Duodenal mucosa (tissue), 2 donors: ENCODE measurements around the gene KCTD1.

Experiments used
- H3K27ac ChIP-seq: one replicate; pipeline ENCODE4 v1.7.0; 2013; ENCODE audit warnings: low read depth, low read length
- H3K27me3 ChIP-seq, 2 donors: one replicate each; pipeline ENCODE4 v1.7.0; 2013; ENCODE audit warnings: low read length in 2 of 2, control low read depth in 1 of 2; ENCODE audit not compliant: insufficient read depth in 2 of 2, control insufficient read depth in 1 of 2
- H3K36me3 ChIP-seq, 2 donors: one replicate each; pipeline ENCODE4 v1.7.0; 2013; ENCODE audit warnings: low read length in 2 of 2, control low read depth in 1 of 2; ENCODE audit not compliant: insufficient read depth in 2 of 2, control insufficient read depth in 1 of 2
- H3K4me1 ChIP-seq, 2 donors: one replicate each; pipeline ENCODE4 v1.7.0; 2013; ENCODE audit warnings: low read length in 2 of 2, control low read depth in 1 of 2; ENCODE audit not compliant: insufficient read depth in 2 of 2, control insufficient read depth in 1 of 2
- H3K4me3 ChIP-seq, 2 donors: one replicate each; pipeline ENCODE4 v1.7.0; 2013; ENCODE audit warnings: low read length in 2 of 2, low read depth in 1 of 2
- H3K9ac ChIP-seq, 2 donors: one replicate each; pipeline ENCODE4 v1.7.0; 2013; ENCODE audit warnings: low read length in 2 of 2, low read depth in 1 of 2
- H3K9me3 ChIP-seq, 2 donors: one replicate each; pipeline ENCODE4 v1.7.0; 2013; ENCODE audit warnings: low read length in 2 of 2, control low read depth in 1 of 2; ENCODE audit not compliant: control insufficient read depth in 1 of 2

The KCTD1 gene

DNA sequence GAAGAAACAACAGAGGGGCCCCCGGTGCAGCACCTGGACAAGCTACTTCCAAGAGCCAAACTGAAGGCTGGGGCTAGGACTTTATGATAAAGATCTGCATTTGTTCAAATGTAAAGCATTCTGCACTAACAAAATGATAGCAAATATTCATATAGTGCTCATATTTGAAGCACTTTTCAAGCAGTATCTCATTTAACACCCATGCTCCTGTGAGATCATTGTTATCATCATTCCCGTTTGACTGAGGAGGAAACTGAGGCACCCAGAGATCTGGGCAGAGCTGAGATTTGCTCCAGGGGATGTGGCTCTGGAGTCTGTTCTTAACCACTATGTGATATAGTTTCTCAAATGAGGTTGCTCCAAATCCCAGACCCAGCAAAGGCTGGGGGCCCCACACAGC is 9.8 kb downstream of the KCTD1 start:
- H3K27me3 ChIP-seq = no peaks in the 10 kb centered on the region
- no peak overlapping the region for H3K27ac ChIP-seq
- no peaks in the 10 kb centered on the region for H3K9me3 ChIP-seq
- no peak overlapping the region for H3K9ac ChIP-seq
- H3K36me3 ChIP-seq = no peaks in the 10 kb centered on the region
- peaks cover 0 to 5% of the 10 kb centered on the region in 2 donors for H3K4me1 ChIP-seq
- H3K4me3 ChIP-seq = no peak overlapping the region

DNA sequence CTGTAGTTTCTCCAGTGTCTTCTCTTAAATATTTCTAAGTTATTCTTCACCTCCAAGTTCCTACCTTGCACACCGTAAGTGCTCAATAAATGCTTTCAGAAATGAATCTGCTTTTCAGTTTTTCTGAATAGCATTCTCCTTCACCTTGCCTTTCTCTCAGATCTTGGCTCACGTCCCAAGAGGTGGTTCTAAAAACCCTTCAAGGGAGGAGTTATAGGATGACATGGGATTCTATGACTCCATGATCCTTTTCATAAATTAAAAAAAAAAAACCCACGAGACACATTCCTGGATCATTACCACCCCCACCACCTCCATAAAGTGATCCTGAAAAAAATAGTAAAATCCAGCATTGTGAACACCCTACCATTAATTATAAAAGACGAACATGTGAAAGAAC is 11.7 kb downstream of the KCTD1 start:
- Histone ChIP-seq H3K4me3 (no peak overlapping the region), H3K36me3 (no peaks in the 10 kb centered on the region), H3K9me3 (no peaks in the 10 kb centered on the region), H3K27me3 (no peaks in the 10 kb centered on the region), H3K9ac (no peak overlapping the region), H3K27ac (no peak overlapping the region), H3K4me1 (no peaks in the 10 kb centered on the region)

DNA sequence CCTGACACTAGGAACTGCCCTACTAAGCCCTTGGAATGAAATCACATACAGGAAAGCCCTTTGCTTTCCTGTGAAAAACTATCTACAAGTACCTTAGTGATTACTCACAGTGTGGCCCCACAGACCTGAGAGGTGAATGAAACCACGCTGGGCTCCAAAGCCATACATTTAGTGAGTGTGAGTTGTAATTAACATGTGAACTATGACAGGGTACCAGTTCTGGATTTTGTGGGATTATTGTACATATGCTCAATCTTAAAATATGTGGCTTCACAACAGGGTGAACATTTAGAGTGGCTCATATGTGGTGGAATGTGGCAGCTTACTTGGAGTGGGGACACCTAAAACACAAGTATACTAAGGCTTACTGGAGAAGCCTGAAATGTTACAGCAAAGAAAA is 12.3 kb downstream of the KCTD1 start:
- Histone ChIP-seq H3K27me3 (no peaks in the 10 kb centered on the region), H3K36me3 (no peaks in the 10 kb centered on the region), H3K4me3 (no peak overlapping the region), H3K4me1 (no peaks in the 10 kb centered on the region), H3K27ac (no peak overlapping the region), H3K9ac (no peak overlapping the region), H3K9me3 (no peaks in the 10 kb centered on the region)

DNA sequence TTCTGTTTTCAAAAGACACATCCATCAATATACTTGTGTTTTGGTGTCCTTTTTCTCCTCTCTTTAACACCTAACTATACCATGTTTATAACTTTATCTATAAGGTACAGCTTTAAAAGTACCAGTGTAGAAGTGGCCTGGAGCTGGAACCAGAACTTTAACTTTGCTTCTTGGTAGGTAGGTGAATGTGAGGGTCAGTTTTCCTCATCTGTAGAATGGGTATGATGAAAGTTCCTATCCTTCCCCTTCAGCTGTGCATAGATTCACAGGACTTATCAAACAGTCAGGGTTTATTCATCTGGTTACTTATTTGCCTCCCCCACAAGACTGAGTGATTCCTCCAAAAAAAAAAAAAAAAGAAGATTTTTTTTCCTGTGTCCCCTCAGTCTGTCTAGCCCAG is 12.7 kb downstream of the KCTD1 start:
- no peak overlapping the region for H3K4me3 ChIP-seq
- H3K27ac ChIP-seq = no peak overlapping the region
- no peaks in the 10 kb centered on the region for H3K9me3 ChIP-seq
- H3K9ac ChIP-seq = no peak overlapping the region
- H3K36me3 ChIP-seq = no peaks in the 10 kb centered on the region
- H3K27me3 ChIP-seq = no peaks in the 10 kb centered on the region
- H3K4me1 ChIP-seq = no peaks in the 10 kb centered on the region

DNA sequence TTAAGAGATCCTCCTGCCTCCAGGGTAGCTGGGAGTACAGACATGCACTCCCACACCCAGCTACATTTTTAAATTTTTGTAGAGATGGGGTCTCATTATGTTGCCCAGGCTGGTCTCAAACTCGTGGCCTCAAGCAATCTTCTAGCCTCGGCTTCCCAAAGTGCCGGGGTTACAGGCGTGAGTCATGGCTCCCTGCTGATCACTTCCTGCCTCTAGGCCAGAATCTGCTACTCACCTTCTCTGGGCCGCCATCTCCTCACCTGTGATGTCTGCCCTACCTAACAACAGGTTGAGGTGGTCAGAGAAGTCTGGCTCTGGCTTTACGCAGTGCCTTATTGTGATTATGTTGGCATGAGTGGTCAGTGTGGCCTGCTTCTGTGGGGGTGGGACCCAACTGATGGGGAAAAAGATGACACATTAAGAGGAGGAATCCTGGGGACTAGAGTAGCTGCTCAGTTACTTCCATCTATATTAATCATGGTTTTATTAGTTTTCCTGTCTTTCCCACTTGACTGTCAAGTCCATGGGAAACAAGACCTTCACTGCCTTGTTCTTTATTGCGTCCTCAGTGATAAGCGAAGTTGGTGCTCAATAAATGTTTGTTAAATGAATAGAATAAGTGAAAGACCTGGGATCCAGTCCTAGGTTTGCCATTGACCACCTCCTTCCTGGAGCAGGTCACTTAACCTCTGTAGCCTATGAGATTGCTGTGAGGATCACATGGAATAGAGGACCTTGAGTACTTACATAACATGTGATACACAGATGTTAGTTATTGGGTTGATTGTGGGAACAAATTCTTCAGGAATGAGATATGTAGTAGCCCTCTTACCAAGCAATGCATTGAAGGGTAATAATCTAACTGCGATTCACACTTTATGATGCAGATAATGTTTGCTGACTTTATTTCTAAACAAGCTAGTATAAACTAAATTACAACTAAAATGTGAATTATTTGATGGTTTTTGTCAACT is 15.7 kb downstream of the KCTD1 start:
- no peaks in the 10 kb centered on the region for H3K27me3 ChIP-seq
- no peaks in the 10 kb centered on the region for H3K36me3 ChIP-seq
- H3K9ac ChIP-seq = no peak overlapping the region
- H3K9me3 ChIP-seq = no peaks in the 10 kb centered on the region
- H3K4me1 ChIP-seq = no peaks in the 10 kb centered on the region
- H3K27ac ChIP-seq = no peak overlapping the region
- no peak overlapping the region for H3K4me3 ChIP-seq

DNA sequence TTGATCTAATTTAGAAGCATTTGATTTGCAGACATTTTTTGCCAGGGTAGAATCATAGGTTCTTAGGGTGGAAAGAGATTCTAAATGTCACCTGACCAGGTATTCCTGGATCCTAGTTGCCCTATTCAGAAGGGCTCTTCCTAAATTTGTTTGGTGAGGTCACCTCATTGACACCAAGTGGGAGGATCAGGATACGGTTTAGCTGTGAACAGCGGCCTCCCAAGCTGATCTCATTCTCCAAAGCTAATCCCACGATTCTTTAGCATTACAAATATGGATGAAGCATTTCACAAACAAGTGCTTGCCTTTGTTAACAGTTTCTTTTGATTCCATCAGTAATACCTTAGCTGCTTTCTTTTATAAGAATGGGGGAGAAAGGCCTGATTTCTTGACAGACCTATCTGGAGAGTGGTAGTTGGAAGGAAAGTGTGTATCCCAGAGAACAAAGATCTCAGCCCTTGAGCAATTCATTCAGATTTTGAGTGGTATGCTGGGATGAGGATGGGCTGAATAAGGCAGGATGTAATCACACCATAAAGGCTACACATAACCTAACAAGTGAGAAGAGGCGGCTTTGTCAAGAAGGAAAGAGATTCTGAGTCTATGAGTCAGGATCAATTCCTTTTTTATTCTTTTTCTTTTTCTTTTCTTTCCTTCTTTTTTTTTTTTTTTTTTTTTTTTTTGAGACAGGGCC is 16.6 kb downstream of the KCTD1 start:
- H3K4me1 ChIP-seq = no peaks in the 10 kb centered on the region
- no peak overlapping the region for H3K4me3 ChIP-seq
- H3K36me3 ChIP-seq = no peaks in the 10 kb centered on the region
- H3K27ac ChIP-seq = no peak overlapping the region
- no peaks in the 10 kb centered on the region for H3K27me3 ChIP-seq
- no peak overlapping the region for H3K9ac ChIP-seq
- H3K9me3 ChIP-seq = no peaks in the 10 kb centered on the region

DNA sequence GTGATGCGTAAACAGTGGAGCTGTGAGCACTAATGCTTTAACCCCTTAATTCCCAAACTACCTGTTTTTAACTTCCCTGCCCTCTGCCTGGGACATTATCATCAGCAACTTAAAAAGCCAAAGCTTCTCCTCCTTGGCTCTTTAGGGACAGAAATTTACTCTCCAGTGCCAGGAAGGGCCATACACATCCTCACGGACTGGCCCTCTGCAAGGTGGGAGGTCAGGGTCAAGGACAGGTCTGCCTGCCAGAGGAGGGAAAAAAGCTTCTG is 21.5 kb downstream of the KCTD1 start:
- H3K9ac ChIP-seq = no peak overlapping the region
- H3K36me3 ChIP-seq = no peaks in the 10 kb centered on the region
- H3K27ac ChIP-seq = no peak overlapping the region

DNA sequence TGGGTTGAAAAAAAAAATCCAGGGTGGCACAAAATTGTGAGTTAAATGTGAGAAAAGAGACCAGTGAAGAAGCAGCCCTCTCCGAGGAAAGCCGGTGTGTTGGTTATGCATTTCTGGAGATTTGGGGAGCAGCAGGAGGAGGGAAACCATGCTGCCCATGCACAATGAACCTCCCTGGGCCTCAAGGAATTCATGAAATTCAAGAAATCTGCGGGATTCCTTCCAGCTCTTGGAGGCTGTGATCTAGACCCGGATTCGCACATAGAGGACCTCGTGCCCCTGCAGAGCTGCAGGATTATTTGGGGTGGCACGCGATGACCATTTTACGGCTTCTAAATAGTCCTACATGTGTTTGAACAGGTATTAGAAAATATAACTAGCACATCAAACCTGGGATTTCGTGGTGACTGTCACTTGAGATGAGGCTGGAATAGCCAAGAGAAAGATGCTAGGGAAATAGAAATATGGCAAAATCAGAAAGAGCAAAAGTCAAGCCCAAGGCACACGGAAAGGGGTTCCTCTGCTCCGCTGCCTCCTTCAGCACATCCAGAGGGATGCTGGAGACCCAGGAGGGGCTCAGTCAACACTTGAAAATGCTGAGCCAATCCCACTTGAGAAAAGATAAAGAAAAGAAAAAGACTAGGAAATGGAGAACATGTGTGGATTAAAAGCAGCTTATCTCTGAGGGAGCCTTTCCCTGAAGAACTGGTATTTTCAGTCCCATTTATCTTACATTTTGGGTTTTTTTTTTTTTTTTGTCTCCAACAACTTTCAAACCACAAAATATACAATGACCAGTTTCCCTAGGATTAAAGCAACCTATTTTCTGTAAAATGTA is 22.0 kb downstream of the KCTD1 start:
- Histone ChIP-seq H3K27ac (no peak overlapping the region), H3K4me1 (no peaks in the 10 kb centered on the region), H3K9ac (no peak overlapping the region), H3K27me3 (no peaks in the 10 kb centered on the region), H3K36me3 (no peaks in the 10 kb centered on the region), H3K4me3 (no peak overlapping the region), H3K9me3 (no peaks in the 10 kb centered on the region)

More for the DNA sequence above, 21.5 kb downstream of the KCTD1 start:
- Histone ChIP-seq H3K27me3 (no peaks in the 10 kb centered on the region), H3K4me3 (no peak overlapping the region), H3K9me3 (no peaks in the 10 kb centered on the region), H3K4me1 (no peaks in the 10 kb centered on the region)

DNA sequence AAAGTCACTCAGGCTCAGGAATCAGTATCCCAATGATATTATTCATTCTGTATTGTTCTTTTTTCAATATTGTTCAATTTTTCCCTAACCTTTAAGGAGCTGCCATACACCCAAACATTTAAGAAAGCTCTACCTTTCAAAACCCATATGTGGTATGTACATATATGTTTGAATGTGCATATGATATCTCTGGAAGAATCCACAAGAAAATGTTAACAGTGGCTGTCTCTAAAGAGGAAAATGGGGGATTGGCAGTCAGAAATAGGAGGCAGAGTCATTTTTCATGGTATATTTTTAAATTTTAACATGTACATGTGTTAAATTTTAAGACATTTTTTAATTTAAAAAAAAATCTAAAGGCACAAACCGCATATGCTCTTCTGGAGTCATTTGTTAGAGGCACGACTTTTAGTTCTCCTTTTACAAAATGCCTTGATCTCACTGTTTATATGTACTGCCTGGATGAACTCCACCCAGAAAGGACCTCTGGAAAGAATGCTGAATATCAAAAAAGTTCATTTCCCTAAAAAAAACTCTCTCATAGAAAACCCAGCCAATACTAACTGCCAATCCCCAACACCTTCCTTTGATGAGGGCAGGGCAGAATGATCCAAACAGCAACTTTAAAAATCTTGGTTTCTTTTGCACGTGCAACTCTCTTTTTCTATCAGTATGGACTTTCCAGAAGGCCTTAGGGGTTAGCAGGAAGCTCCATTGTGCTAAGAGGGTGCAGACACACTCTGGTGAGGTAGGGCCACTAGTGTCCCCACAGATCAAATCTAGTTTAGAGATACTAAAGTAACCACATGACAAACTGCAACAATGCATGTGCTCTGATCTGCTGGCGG is 23.6 kb downstream of the KCTD1 start:
- Histone ChIP-seq H3K4me3 (no peak overlapping the region), H3K4me1 (no peaks in the 10 kb centered on the region), H3K9ac (no peak overlapping the region), H3K27me3 (no peaks in the 10 kb centered on the region), H3K27ac (no peak overlapping the region), H3K9me3 (no peaks in the 10 kb centered on the region), H3K36me3 (no peaks in the 10 kb centered on the region)
